Subcutaneous adipose tissue (tissue), 4 donors: ENCODE measurements around the gene HSD3B7. TPM values are rescaled to one million over a fixed set of nuclear protein-coding genes. Genes with fewer than 3 reads are reported as not detected.

Source experiments
- total RNA-seq, 4 donors: library from RNA; depleted of rRNA; stranded (reverse); fragments of >200 nt; gene quantifications; one replicate each; pipeline ENCODE4 v1.1.0, GENCODE V29; 2016
- TF ChIP-seq, protein P1 (sequence below): fragments of 450-650 bp; IDR thresholded peaks from one replicate; pipeline ENCODE4 v1.5.1; 2016; ENCODE audit warnings: low read depth, mild to moderate bottlenecking, control low read depth, antibody characterized with exemption, moderate library complexity

Gene HSD3B7
- total RNA-seq, 4 donors from 2014 or later, result 18.3 to 73.8 (median 30.0) TPM

DNA sequence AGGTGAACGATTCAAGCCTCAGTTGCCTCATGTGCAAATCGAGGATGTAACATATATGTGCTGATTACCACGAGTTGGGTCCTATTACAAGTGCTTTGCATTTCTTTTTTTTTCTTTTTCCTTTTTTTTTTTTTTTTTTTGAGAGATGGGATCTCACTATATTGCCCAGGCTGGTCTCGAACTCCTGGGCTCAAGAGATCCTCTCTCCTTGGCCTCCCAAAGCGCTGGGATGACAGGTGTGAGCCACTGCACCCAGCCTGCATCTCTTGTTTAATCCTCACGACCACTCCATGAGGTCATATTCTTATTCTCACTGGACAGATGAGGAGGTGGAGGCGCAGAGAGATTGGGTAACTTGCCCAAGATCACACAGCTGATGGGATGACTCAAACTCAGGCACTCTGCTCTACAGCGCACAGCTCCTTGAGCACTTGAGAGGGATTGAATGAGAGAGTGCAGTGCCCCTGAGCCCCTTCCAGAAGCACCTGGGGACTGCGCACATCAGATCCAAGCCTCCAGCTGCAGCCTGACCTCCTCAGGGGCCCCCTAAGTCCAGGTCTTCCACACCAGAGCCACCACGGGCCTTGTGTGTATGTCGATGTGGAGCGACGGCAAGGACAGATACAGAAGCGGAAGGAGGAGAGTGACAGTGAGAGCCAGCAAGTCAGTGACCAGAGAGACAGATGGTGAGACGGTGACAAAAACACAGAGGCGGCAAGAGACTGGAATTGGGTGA, 20.5 kb downstream of the HSD3B7 start:
- TF ChIP-seq, protein P1, sequence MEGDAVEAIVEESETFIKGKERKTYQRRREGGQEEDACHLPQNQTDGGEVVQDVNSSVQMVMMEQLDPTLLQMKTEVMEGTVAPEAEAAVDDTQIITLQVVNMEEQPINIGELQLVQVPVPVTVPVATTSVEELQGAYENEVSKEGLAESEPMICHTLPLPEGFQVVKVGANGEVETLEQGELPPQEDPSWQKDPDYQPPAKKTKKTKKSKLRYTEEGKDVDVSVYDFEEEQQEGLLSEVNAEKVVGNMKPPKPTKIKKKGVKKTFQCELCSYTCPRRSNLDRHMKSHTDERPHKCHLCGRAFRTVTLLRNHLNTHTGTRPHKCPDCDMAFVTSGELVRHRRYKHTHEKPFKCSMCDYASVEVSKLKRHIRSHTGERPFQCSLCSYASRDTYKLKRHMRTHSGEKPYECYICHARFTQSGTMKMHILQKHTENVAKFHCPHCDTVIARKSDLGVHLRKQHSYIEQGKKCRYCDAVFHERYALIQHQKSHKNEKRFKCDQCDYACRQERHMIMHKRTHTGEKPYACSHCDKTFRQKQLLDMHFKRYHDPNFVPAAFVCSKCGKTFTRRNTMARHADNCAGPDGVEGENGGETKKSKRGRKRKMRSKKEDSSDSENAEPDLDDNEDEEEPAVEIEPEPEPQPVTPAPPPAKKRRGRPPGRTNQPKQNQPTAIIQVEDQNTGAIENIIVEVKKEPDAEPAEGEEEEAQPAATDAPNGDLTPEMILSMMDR, result no peak

GRCh38 chr16:31006086-31006385, 21.0 kb downstream of the HSD3B7 start:
- TF ChIP-seq, protein P1, result no peak

DNA sequence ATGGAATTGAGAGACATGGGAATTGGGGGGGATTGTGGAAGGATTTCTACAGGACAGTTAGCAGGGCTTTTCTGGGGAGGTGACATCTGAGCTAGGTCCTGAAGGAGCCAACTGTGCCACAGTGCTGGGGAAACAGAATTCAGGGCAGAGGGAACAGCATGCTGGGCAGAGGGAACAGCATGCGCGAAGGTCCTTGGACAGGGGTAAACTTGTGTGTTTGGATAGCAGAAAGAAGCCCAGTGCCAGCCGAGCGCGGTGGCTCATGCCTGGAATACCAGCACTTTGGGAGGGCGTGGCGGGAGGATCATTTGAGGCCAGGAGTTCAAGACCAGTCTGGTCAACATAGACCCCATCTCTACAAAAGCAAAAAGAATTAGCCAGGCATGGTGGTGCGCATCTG, 21.6 kb downstream of the HSD3B7 start:
- TF ChIP-seq, protein P1, result no peak

DNA sequence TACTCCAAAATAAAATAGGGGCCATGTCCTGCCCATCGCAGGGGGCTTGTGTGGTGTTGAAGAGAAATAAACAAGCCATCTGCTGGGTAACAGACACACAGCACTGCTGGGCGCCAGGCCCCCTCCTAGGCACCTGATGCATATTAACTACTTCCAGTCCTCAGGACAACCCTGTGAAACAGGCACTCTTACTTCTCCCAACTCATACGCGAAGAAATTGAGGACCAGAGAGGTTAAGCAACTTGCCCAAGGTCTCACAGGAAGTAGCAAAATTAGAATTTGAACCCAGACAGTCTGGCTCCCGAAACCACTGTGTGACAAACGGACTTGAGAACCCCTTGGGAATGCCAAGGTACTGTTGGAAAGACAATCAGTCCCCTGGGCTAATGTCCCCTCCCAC, 22.7 kb downstream of the HSD3B7 start:
- TF ChIP-seq, protein P1, result no peak

GRCh38 chr16:31008149-31008548, 23.1 kb downstream of the HSD3B7 start:
- TF ChIP-seq, protein P1, result no peak

- TF ChIP-seq, protein P1, result no peak
These were observed 23.5 kb downstream of the HSD3B7 start for GRCh38 chr16:31008551-31008950.

DNA sequence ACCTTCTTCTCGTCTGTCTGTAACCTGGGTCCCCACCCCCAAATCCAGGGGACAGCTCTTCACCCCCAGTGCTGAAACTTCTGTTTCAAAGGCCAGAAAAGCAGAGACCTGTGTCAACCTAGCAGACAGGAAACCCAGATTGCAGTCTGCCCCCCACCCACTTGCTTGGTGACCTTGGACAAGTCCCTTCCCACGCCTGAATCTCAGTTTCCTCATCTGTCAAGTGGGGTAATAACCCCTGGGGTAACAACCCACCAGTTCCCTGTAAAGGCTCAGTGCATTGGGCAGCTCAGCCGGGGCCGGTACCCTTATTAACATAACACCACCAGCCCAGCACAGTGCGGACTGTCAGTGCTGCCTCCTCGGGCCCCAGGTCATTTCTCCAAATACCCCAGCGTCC, 24.1 kb downstream of the HSD3B7 start:
- TF ChIP-seq, protein P1, result no peak
